Amygdala (tissue), 56 donors: ENCODE measurements around the gene MPIG6B.
"Not testable (repeated sequence)": the region's sequence is repeated elsewhere in the genome, so short reads cannot be mapped to it uniquely, and the experiment has no call there.

Experiments
- DNase-seq, 56 donors: peaks; one replicate each; lab custom pipeline; 2025; lab: John Stamatoyannopoulos, UW

Gene MPIG6B

DNA sequence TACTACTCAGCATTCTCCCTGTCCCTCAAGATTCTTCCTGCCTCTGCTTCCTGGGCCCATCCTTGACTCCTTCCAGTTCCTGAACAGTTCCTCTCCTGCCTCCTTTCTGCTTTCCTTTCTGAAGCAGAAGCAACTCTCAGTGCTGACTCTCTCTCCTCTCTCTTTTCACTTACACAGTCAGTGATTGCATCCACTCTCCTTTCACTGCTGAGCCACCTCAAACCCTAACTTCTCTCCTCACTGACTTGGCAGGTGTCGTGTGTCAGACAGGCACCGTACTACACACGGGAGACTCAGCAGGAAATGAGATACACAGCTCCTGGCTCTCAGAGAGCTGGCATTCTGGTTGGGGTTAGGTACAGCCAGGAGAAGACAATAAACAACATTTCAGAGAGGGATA lies 25.6 kb upstream of the MPIG6B start:
- no peak for DNase-seq

GRCh38 chr6:31700740-31701401 lies 22.3 kb upstream of the MPIG6B start:
- no peak for DNase-seq

DNA sequence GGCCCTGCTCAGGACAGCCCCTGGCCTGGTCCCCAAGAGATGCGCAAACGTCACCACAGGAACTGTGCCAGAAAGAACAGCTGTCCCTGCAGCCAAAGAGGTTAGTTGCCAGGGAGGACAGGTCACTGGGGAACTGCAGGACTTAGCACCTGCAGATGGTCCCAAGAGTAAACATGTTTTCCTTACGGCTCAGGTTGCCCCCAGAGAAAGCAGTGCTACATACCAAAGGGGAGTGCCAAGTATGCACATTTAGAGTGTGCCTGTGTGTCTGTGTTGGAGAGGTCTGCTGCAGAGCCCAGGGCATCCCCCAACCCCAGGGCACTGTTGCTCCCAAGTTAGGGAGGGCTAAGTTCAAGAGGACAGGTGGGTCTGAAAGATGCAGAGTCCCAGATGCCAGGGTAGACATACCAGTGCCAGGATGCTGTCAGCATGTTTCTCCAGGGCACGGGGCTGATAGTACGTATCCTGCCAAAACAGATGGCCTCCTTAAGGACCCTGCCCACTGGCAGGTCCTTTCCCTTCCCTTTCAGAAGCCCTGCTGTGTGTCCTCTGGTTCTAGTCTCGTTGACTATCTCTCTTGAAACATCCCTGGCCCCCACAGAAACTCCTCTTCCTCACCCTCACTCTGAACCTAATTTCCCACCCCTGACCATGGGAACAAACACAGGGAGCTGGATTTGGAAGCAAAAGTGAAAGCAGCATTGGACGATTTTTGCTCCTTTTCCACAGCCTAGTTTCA lies 21.3 kb upstream of the MPIG6B start:
- no peak for DNase-seq

DNA sequence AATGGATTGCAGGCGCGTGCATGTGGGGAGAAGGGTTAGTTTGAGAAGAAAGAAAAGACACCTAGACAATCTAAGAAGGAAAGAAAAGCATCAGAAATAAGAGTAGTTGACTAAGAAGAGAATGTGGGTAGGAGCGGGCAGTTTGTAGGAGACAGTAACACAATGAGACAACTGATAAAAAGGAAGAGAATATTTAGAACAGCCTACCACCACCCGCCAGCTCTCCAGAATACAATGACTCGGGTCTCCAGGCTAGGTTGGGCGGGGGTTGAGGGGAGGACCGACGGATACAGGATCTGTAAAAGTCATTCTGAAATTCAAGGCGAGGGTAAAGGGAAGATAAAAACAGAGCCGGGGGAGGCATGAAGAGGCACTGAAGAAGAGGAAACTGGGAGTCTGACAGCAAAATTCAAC lies 20.8 kb upstream of the MPIG6B start:
- peak in 2 of 56 donors; percentile 36 to 61 for DNase-seq

GRCh38 chr6:31702819-31703716 lies 20.1 kb upstream of the MPIG6B start, which contains the start of gene ABHD16A:
ABHD16A (minus strand) TSS chr6:31703324; CDS start chr6:31703281, 43 bp downstream.
- DNase-seq: peak; percentile 61 to 99 (median 96)

GRCh38 chr6:31705931-31706330 lies 17.2 kb upstream of the MPIG6B start:
- no peak for DNase-seq

DNA sequence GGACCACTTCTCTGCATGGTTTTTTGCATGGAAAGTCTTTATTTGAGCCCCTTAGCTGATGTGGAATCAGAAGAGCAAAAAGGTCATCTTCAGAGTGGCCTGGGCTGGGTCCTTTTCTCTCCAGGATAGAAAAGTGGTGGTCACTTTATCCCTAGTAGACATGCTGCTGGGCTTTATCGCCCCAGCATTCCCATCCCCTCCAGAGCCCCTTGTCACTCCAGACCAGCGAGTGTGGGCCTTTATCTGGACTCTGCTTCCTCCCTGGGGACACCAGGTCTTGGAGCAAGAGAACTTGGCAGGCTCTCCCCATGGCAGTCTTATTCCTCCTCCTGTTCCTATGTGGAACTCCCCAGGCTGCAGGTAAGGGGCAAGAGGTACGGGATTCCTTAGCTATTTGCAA lies 16.6 kb upstream of the MPIG6B start, which contains the start of gene LY6G6F:
TSS of gene LY6G6F (plus strand) at position 268 of the 400 bp plus-strand sequence. CDS start at position 309, 41 bp downstream.
- no peak for DNase-seq

DNA sequence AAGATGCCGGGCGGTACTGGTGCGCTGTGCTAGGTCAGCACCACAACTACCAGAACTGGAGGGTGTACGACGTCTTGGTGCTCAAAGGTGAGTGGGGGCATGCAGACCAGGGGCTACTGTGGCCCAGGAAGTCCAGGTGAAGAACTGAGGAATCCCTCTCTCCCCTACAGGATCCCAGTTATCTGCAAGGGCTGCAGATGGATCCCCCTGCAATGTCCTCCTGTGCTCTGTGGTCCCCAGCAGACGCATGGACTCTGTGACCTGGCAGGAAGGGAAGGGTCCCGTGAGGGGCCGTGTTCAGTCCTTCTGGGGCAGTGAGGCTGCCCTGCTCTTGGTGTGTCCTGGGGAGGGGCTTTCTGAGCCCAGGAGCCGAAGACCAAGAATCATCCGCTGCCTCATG lies 15.5 kb upstream of the MPIG6B start:
- no peak for DNase-seq

- no peak for DNase-seq
Measured at GRCh38 chr6:31708224-31708623, 14.9 kb upstream of the MPIG6B start.

DNA sequence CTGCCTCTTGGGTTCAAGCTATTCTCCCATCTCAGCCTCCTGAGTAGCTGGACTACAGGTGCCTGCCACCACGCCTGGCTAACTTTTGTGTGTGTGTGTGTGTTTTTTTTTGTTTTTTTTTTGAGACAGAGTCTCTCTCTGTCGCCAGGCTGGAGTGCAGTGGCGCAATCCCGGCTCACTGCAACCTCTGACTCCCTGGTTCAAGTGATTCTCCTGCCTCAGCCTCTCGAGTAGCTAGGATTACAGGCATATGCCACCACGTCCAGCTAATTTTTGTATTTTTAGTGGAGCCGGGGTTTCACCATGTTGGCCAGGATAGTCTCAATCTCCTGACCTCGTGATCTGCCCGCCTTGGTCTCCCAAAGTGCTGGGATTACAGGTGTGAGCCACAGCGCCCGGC lies 14.0 kb upstream of the MPIG6B start:
- DNase-seq: not testable (repeated sequence)

DNA sequence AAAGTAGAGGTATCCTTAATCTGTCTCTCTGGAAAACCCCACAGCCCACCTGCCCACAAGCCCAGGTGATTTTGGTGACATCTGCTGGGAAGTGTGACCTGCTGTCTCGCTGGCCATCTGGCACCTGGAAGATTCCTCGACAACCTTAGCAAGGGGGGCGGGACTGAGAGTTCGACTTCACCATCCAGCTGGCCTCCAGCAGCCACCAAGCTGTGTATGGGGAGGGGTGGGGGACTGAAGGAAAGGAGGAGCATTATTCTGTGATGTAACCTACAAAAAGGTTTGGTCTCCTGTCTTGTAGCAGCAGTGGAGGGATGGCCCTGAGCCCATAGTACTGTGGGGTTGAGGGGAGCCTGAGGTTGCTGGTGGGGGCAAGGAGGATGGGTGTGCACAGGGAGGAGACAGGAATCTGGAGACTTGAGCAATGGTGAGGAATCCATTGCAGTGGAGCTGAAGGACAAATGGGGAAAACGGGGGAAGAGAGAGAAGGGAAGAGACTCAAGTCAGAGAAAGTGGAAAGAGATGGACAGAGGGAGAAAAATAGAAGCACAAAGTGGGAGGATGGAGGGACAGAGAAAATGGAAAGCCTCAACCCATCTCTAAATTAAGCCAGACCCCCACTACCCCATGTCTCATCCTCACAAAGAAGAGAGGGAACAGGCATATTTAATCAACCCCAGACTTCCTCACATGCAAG lies 12.5 kb upstream of the MPIG6B start:
- DNase-seq: no peak

DNA sequence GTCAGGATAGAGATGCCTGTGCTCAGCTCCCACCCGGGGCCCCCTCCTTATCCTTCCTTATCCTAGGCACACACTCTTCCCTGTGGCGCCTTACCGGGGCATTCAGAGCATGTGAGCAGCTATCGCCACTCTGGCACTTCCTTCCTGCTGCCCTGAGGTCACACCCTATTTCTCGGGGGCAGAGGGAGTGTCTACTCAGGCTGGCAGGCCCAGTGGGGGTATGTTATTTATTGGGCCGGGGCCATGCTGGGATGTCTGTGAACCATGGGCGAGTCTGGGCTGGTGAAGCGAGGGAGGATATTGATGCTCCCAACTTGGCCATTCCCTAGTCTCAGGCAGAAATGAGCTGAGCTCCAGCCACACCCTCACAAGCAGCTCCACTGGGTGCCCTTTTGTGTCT lies 11.9 kb upstream of the MPIG6B start:
- DNase-seq: no peak

DNA sequence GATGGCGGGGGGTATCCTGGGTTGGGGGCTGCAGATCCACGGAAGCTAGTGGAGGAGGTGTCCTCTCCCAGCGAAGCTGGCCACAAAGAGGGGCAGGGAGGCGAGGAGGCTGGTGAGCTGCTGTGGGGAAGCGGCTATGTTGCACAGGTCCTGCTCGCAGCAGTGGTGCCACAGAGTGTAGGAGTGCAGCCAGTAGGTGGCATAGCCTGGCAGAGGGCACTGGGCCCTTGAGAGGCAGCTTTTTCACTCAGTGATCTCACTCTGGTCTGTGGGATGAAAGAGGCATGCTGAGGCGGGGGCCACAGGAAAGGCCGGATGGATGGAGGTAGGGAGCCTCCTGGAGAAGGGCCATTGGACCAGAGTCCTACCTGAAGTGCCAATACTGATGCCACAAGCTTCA lies 10.9 kb upstream of the MPIG6B start:
- DNase-seq: no peak

DNA sequence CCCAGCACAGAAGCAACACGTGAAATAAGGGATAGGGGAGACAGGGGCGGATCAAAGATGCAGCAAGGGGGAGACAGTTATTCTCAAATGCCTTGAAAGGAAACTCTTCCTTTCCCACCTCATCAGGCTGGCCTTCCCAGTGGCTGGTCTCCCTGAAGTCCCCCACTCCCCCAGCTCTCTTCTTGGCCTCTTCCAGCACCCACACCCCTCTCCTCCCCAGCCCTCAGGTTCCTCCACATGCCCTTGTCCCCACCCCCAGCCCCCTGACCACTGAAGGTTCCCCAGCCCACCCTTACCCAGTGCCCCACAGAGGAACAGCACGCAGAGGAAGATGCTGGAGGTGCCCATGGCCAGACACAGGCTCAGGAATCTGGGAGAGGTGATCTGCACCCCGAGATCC lies 9.7 kb upstream of the MPIG6B start:
- no peak for DNase-seq

DNA sequence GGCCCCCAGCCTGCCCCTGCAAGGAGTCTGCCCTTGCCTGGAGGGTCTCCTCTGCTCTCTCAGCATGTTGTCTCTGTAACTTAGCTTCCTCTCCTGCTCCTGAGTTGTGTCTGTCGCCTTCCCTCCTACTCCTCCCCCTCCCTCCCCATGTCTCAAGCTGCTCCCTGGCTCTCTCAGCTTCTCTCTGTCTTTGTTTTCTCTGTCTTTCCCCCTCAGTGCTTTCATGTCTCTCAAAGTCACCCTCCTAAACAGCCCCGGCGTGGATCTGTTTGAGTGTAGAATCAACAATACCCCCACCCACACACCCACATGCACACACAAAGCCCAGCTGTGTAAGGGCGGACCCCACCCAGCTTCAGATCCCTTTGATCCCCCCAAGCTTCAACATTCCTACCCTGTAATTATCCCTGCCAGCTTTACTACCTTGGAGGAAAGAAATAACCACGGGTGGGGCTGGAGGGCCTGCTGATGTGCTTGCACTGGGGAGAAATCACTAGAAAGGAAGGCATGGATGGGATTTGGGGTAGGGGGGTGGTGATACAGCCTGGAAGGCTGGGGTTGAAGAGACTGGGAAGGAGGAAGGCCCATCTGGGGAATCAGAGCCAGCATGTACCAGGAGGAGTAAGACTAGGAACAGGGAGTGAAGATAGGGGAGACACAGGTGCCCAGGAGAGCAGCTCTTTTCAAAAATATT lies 9.0 kb upstream of the MPIG6B start:
- no peak for DNase-seq

DNA sequence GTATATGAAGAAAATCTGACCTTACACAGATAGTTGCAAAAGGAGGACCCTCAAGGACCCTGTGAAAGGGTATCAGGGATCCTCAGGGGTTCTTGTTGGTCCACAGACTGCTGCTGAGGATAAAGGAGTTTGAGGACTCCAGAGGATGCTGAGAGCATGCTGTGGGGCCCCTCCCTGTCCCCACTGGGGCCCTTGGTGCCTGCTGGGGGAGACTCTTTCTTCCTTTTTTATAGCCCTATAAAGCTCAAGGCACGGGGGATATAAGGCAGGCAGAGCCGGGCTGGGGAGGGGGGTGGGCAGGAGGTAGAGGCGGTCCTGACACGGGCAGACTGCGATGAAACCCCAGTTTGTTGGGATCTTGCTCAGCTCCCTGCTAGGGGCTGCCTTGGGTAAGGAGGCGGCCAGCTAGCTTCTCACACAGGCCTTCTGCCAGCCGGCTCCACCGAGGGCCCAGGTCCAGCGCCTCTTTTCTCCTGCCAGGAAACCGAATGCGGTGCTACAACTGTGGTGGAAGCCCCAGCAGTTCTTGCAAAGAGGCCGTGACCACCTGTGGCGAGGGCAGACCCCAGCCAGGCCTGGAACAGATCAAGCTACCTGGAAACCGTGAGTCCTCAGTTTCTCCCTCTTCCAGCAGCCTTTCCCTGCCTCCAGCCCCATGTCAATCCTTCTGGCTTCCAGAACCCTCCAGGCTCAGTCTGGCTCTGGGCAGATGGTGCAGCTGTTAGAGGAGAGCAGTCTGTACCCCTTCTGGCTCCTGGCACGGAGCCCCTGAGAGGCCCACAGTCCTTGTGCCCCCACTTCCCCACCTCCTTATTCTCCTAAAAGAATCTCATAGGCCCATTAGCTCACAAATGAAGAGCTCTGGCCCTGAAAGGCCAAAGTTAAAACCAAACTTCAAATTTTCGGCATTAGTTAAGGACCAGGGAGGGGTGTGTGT lies 7.9 kb upstream of the MPIG6B start, which contains the start of gene LY6G6D:
TSS of gene LY6G6D (plus strand) at position 327 of the 937 bp plus-strand sequence. CDS start at position 335, 8 bp downstream.
- DNase-seq: peak in 1 of 56 donors; percentile 15

- no peak for DNase-seq
Measured at GRCh38 chr6:31717499-31718222, 5.5 kb upstream of the MPIG6B start.

DNA sequence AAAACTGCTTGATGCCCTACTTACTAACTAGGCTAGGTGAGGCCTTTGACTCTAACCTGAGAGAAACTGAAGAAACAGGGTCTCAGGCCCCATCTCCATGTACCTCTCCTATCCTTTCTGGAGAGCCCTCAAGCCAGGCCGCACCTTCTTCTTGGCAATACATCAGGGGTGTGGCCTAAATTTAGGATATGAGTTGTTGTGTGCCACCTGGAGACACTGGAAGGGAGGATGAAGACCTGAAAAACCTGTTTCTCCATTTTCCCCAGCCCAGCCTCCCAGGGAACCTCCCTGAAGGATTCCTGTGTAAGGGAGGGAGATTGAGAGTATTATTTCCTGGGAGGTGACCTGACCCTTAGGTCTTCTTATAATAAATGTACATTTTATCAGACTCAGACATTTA lies 4.9 kb upstream of the MPIG6B start:
- no peak for DNase-seq
